Mucosa of rectum (tissue), 2 donors: Measurements from ENCODE around the gene INHBC.
"Not testable (repeated sequence)": the region's sequence is repeated elsewhere in the genome, so short reads cannot be mapped to it uniquely, and the experiment has no call there.

Source experiments
- H3K27ac ChIP-seq, 2 donors: one replicate each; pipeline ENCODE4 v1.7.0; 2013; ENCODE audit warnings: inconsistent platforms in 2 of 2, low read depth in 2 of 2, low read length in 2 of 2
- H3K27me3 ChIP-seq, 2 donors: one replicate each; pipeline ENCODE4 v1.7.0; 2013; ENCODE audit warnings: low read length in 2 of 2; ENCODE audit not compliant: control insufficient read depth in 2 of 2, insufficient read depth in 2 of 2
- H3K36me3 ChIP-seq, 2 donors: one replicate each; pipeline ENCODE4 v1.7.0; 2013; ENCODE audit warnings: low read length in 2 of 2; ENCODE audit not compliant: control insufficient read depth in 2 of 2, insufficient read depth in 2 of 2
- H3K4me1 ChIP-seq, 2 donors: one replicate each; pipeline ENCODE4 v1.7.0; 2013; ENCODE audit warnings: low read length in 2 of 2, mild to moderate bottlenecking in 1 of 2; ENCODE audit not compliant: control insufficient read depth in 2 of 2, insufficient read depth in 2 of 2
- H3K4me3 ChIP-seq, 2 donors: one replicate each; pipeline ENCODE4 v1.7.0; 2013; ENCODE audit warnings: low read length in 2 of 2
- H3K9ac ChIP-seq, 2 donors: one replicate each; pipeline ENCODE4 v1.7.0; 2013; ENCODE audit warnings: low read length in 2 of 2, low read depth in 1 of 2, mild to moderate bottlenecking in 1 of 2
- H3K9me3 ChIP-seq, 2 donors: one replicate each; pipeline ENCODE4 v1.7.0; 2013; ENCODE audit warnings: low read length in 2 of 2; ENCODE audit not compliant: control insufficient read depth in 2 of 2
- donor health status: healthy.
- donor health status: Normal muscosa, but diverticular disease.

The INHBC gene

GRCh38 chr12:57441393-57441792, 6.8 kb downstream of the INHBC start:
- not testable (repeated sequence) for H3K27ac ChIP-seq, H3K36me3 ChIP-seq, H3K4me1 ChIP-seq, H3K9me3 ChIP-seq, H3K4me3 ChIP-seq, H3K9ac ChIP-seq, H3K27me3 ChIP-seq

GRCh38 chr12:57441846-57442427, 7.4 kb downstream of the INHBC start:
- Histone ChIP-seq H3K9me3 (no peaks in the 10 kb centered on the region), H3K4me3 (no peak overlapping the region), H3K36me3 (no peaks in the 10 kb centered on the region), H3K27me3 (no peaks in the 10 kb centered on the region), H3K27ac (no peak overlapping the region), H3K9ac (no peak overlapping the region), H3K4me1 (no peaks in the 10 kb centered on the region)

GRCh38 chr12:57444337-57444736, 9.8 kb downstream of the INHBC start:
- H3K9ac ChIP-seq, H3K4me3 ChIP-seq, H3K9me3 ChIP-seq, H3K36me3 ChIP-seq, H3K27ac ChIP-seq, H3K4me1 ChIP-seq, H3K27me3 ChIP-seq: not testable (repeated sequence)

DNA sequence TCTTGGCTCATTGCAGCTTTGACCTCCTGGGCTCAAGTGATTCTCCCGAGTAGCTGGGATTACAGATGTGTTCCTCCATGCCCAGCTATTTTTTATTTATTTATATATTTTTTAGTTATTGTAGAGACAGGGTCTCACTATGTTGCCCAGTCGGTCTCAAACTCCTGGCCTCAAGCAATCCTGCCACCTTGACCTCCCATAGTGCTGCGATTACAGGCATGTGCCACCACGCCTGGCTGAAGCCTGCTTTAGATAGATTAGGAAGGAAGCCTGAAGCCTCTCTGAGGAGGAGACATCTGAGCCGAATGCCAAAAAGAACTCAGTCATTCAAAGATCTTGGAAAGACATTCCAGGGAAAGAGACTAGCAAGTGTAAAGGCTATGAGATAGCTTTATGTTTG, 10.2 kb downstream of the INHBC start:
- Histone ChIP-seq H3K4me3 (no peak overlapping the region), H3K36me3 (no peaks in the 10 kb centered on the region), H3K4me1 (no peaks in the 10 kb centered on the region), H3K27me3 (no peaks in the 10 kb centered on the region), H3K9ac (no peak overlapping the region), H3K27ac (no peak overlapping the region), H3K9me3 (no peaks in the 10 kb centered on the region)

DNA sequence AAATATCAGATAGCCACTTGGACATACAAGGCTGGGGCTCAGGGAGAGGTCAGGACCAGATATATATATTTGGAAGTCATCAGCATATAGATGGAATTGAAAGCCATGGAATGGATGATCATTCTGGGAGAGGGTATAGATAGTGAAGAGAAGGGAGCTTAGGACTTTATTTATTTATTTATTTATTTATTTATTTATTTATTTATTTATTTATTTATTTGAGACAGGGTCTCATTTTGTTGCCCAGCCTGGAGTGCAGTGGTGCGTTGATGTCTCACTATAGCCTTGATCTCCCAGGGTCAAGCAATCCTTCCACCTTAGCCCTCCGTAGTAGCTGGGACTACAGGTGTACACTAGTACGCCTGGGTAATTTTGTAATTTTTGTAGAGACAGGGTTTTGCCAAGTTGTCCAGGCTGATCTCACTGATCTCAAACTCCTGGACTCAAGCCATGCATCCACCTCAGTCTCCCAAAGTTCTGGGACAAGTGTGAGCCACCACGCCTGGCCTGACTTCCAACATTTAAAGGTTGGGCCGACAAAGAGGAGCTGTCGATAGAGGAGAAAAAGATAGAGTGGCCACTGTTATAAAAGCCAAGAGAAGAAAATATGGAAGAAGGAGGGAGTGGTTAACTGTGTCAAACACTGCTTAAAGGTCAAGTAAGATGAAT, 11.8 kb downstream of the INHBC start:
- H3K9me3 ChIP-seq: no peaks in the 10 kb centered on the region
- H3K9ac ChIP-seq: no peak overlapping the region
- H3K27ac ChIP-seq: no peak overlapping the region
- no peaks in the 10 kb centered on the region for H3K36me3 ChIP-seq
- H3K4me3 ChIP-seq: no peak overlapping the region
- H3K4me1 ChIP-seq: no peaks in the 10 kb centered on the region
- no peaks in the 10 kb centered on the region for H3K27me3 ChIP-seq

DNA sequence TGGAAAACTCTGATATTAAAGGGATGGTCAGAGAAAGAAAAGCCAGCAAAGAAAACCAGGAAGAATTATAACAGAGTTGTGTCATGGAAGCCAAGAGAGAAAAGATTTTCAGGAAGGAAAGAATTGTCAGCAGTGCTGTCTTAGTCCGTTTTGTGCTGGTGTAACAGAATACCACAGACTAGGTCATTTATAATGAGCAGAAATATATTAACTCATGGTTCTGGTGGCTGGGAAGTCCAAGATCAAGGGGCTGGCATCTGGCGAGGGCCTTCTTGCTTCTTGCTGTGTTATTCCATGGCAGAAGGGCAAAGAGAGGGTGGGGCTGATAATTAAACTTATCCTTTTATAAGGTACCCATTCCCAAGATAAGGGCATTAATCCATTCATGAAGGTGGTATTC, 14.1 kb downstream of the INHBC start:
- H3K27me3 ChIP-seq: no peaks in the 10 kb centered on the region
- no peaks in the 10 kb centered on the region for H3K36me3 ChIP-seq
- no peaks in the 10 kb centered on the region for H3K9me3 ChIP-seq
- peaks cover 0 to 2% of the 10 kb centered on the region in 2 donors for H3K4me1 ChIP-seq
- H3K9ac ChIP-seq: no peak overlapping the region
- H3K27ac ChIP-seq: no peak overlapping the region
- H3K4me3 ChIP-seq: no peak overlapping the region

- no peaks in the 10 kb centered on the region for H3K9me3 ChIP-seq
- no peak overlapping the region for H3K27ac ChIP-seq
- H3K4me3 ChIP-seq: no peak overlapping the region
- H3K27me3 ChIP-seq: no peaks in the 10 kb centered on the region
- H3K9ac ChIP-seq: no peak overlapping the region
- peaks cover 0 to 2% of the 10 kb centered on the region in 2 donors for H3K4me1 ChIP-seq
- no peaks in the 10 kb centered on the region for H3K36me3 ChIP-seq
Observed at GRCh38 chr12:57449375-57449774, 14.8 kb downstream of the INHBC start.

DNA sequence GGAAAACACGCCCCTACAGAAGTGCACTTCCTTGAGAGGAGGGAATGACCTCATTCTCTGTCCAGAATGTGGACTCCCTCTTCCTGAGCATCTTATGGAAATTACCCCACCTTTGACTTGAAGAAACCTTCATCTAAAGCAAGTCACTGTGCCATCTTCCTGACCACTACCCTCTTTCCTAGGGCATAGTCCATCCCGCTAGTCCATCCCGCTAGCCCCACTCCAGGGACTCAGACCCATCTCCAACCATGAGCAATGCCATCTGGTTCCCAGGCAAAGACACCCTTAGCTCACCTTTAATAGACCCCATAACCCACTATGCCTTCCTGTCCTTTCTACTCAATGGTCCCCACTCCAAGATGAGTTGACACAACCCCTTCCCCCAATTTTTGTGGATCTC, 15.5 kb downstream of the INHBC start:
- H3K4me3 ChIP-seq: no peak overlapping the region
- H3K27ac ChIP-seq: no peak overlapping the region
- no peaks in the 10 kb centered on the region for H3K36me3 ChIP-seq
- no peak overlapping the region for H3K9ac ChIP-seq
- H3K9me3 ChIP-seq: no peaks in the 10 kb centered on the region
- peaks cover 0 to 2% of the 10 kb centered on the region in 2 donors for H3K4me1 ChIP-seq
- no peaks in the 10 kb centered on the region for H3K27me3 ChIP-seq

GRCh38 chr12:57451233-57451778, 16.7 kb downstream of the INHBC start:
- Histone ChIP-seq H3K4me1 (peaks cover 7 to 10% of the 10 kb centered on the region in 2 donors), H3K9me3 (no peaks in the 10 kb centered on the region), H3K27ac (no peak overlapping the region), H3K36me3 (no peaks in the 10 kb centered on the region), H3K9ac (no peak overlapping the region), H3K27me3 (peaks cover 0 to 4% of the 10 kb centered on the region in 2 donors), H3K4me3 (no peak overlapping the region)

- H3K9ac ChIP-seq: no peak overlapping the region
- no peak overlapping the region for H3K4me3 ChIP-seq
- H3K36me3 ChIP-seq: no peaks in the 10 kb centered on the region
- H3K9me3 ChIP-seq: no peaks in the 10 kb centered on the region
- H3K27ac ChIP-seq: no peak overlapping the region
- H3K27me3 ChIP-seq: peaks cover 0 to 4% of the 10 kb centered on the region in 2 donors
- H3K4me1 ChIP-seq: peaks cover 7 to 10% of the 10 kb centered on the region in 2 donors
Observed at GRCh38 chr12:57452181-57452936, 17.8 kb downstream of the INHBC start.
